HepG2 (cell line): ENCODE results near the gene BCO2. TPM values are rescaled to one million over a fixed set of nuclear protein-coding genes. Genes with fewer than 3 reads are reported as not detected.

Source experiments
- AHR ChIP-seq: IDR thresholded peaks from 2 replicates; pipeline ENCODE4 v1.6.1; 2018; ENCODE audit warnings: missing genetic modification reagents, missing compliant biosample characterization
- CENPT ChIP-seq: sonication (generic); formaldehyde crosslinking; IDR thresholded peaks from 2 replicates; pipeline ENCODE4 v1.8.0; 2022; ENCODE audit warnings: low read depth, mild to moderate bottlenecking, moderate library complexity, missing genetic modification reagents
- HDAC1 ChIP-seq: sonication (generic); formaldehyde crosslinking; IDR thresholded peaks from 2 replicates; pipeline ENCODE4 v1.5.1; 2020; ENCODE audit warnings: mild to moderate bottlenecking, missing genetic modification reagents
- KMT2B ChIP-seq: IDR thresholded peaks from 2 replicates; pipeline ENCODE4 v1.6.1; 2016; ENCODE audit warnings: missing genetic modification reagents, missing compliant biosample characterization
- LCORL ChIP-seq, 2 experiments: fragments of 450-650 bp in 1 of 2; sonication (generic) in 1 of 2; formaldehyde crosslinking in 1 of 2; IDR thresholded peaks; 2 replicates each; pipeline versions ENCODE4 v1.5.0 to v1.6.1; 2017 to 2020; ENCODE audit warnings: antibody characterized with exemption in 1 of 2, missing genetic modification reagents in 1 of 2
- NFYB ChIP-seq: sonication (generic); formaldehyde crosslinking; IDR thresholded peaks from 2 replicates; pipeline ENCODE4 v1.4.0; 2020; ENCODE audit warnings: missing genetic modification reagents
- PHF5A ChIP-seq: IDR thresholded peaks from one replicate; pipeline ENCODE4 v1.6.1; 2018; ENCODE audit warnings: low read depth, missing genetic modification reagents; ENCODE audit not compliant: unreplicated experiment
- SMAD3 ChIP-seq: sonication (generic); formaldehyde crosslinking; IDR thresholded peaks from 2 replicates; pipeline ENCODE4 v1.4.0; 2020; ENCODE audit warnings: missing genetic modification reagents
- polyA plus RNA-seq, 8 experiments: library from polyadenylated mRNA; depleted of rRNA in 3 of 8; stranded (reverse) in 7 of 8; unstranded in 1 of 8; fragments of >200 nt; fragmentation: Illumina TruSeq in 4 of 8; extraction: Trizol in 4 of 8; gene quantifications; 2 replicates each; pipeline versions ENCODE4 v1.2.1 to v1.2.3, GENCODE V29; 2011 to 2016; ENCODE audit warnings: low read depth in 4 of 8, missing spikeins in 1 of 8, mixed read lengths in 1 of 8; ENCODE audit not compliant: insufficient read depth in 1 of 8
- total RNA-seq, 5 experiments: library from RNA; depleted of rRNA; stranded (reverse); fragments of >200 nt; fragmentation: Illumina TruSeq; extraction: Trizol; gene quantifications; 2 replicates each; pipeline ENCODE4 v1.2.3, GENCODE V29; 2016; ENCODE audit warnings: low read depth in 1 of 5
- TF ChIP-seq, protein P1 (sequence below): sonication (generic); formaldehyde crosslinking; IDR thresholded peaks from 2 replicates; pipeline ENCODE4 v1.4.0; 2020; ENCODE audit warnings: mild to moderate bottlenecking, missing genetic modification reagents, borderline replicate concordance
- TF ChIP-seq, protein P2 (sequence below), 2 experiments: fragments of 450-650 bp in 1 of 2; sonication (generic) in 1 of 2; formaldehyde crosslinking in 1 of 2; IDR thresholded peaks; 2 replicates each; pipeline versions ENCODE4 v1.6.1 to v1.8.0; 2016 to 2022; ENCODE audit warnings: antibody characterized with exemption in 1 of 2, mild to moderate bottlenecking in 1 of 2, missing genetic modification reagents in 1 of 2
- TF ChIP-seq, protein P3 (sequence below): sonication (generic); formaldehyde crosslinking; IDR thresholded peaks from 2 replicates; pipeline ENCODE4 v1.5.1; 2020; ENCODE audit warnings: mild to moderate bottlenecking, moderate library complexity, missing genetic modification reagents

The BCO2 gene
- total and polyA plus RNA-seq, 2 of the 13 experiments (the other 11 are each of a cell fraction or from before 2014, with no cell fraction given): 0.38 to 0.58 TPM

DNA sequence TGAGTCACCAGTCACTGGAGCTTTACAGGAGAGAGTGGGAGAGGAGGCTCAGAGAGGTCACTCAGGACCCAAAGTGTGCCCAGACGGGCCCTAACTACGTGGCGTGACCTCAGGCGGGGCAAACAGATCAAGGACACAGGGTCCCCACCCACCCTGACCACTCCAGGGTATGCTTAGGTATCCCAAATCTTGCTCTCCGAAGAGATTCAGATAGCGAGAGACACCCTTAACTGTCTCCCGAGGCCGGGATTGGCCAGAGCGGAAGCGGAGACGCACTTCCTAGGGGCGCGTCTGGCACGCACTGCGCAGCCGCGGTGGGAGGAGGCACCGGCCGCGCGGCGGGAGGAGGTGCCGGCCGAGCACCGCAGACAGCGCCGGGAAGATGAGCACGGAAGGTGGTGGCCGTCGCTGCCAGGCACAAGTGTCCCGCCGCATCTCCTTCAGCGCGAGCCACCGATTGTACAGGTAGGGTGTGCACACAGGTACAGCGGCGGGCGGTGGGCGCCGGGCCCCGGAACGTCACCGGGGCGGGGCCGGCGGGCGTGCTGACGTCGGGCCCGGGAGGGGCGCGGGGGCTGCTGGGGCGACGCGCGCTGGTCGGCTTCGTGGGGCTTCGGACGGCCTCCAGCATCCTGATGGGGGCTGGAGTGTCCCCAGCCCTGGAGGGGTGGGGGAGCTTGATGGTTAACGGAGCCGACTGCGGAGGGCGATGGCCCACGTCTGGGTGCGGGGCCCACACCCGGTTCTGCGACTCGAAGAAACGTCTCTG is 50.9 kb downstream of the BCO2 start, which contains the start of gene PTS (continued):
- TF ChIP-seq, protein P1, sequence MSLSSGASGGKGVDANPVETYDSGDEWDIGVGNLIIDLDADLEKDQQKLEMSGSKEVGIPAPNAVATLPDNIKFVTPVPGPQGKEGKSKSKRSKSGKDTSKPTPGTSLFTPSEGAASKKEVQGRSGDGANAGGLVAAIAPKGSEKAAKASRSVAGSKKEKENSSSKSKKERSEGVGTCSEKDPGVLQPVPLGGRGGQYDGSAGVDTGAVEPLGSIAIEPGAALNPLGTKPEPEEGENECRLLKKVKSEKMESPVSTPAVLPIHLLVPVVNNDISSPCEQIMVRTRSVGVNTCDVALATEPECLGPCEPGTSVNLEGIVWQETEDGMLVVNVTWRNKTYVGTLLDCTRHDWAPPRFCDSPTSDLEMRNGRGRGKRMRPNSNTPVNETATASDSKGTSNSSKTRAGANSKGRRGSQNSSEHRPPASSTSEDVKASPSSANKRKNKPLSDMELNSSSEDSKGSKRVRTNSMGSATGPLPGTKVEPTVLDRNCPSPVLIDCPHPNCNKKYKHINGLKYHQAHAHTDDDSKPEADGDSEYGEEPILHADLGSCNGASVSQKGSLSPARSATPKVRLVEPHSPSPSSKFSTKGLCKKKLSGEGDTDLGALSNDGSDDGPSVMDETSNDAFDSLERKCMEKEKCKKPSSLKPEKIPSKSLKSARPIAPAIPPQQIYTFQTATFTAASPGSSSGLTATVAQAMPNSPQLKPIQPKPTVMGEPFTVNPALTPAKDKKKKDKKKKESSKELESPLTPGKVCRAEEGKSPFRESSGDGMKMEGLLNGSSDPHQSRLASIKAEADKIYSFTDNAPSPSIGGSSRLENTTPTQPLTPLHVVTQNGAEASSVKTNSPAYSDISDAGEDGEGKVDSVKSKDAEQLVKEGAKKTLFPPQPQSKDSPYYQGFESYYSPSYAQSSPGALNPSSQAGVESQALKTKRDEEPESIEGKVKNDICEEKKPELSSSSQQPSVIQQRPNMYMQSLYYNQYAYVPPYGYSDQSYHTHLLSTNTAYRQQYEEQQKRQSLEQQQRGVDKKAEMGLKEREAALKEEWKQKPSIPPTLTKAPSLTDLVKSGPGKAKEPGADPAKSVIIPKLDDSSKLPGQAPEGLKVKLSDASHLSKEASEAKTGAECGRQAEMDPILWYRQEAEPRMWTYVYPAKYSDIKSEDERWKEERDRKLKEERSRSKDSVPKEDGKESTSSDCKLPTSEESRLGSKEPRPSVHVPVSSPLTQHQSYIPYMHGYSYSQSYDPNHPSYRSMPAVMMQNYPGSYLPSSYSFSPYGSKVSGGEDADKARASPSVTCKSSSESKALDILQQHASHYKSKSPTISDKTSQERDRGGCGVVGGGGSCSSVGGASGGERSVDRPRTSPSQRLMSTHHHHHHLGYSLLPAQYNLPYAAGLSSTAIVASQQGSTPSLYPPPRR: peak; percentile 25; the same call in 1 of the 2 replicates
- TF ChIP-seq KMT2B (CRISPR knock-in tag) (peak; percentile 88), SMAD3 (peak; percentile 79; the same call in 1 of the 2 replicates), PHF5A (peak; percentile 72), LCORL (IDR thresholded peaks at IDR 0.05) (no peak), LCORL (CRISPR knock-in tag; IDR thresholded peaks at IDR 0.05) (peak; percentile 45; the same call in 1 of the 2 replicates), NFYB (CRISPR knock-in tag) (peak; percentile 62), HDAC1 (CRISPR knock-in tag) (peak; percentile 67; the same call in 1 of the 2 replicates), CENPT (peak; percentile 74; the same call in 1 of the 2 replicates), AHR (CRISPR knock-in tag) (0 out of 2 replicates have a peak, but pooled peaks have one; percentile 68)
- TF ChIP-seq, protein P2, sequence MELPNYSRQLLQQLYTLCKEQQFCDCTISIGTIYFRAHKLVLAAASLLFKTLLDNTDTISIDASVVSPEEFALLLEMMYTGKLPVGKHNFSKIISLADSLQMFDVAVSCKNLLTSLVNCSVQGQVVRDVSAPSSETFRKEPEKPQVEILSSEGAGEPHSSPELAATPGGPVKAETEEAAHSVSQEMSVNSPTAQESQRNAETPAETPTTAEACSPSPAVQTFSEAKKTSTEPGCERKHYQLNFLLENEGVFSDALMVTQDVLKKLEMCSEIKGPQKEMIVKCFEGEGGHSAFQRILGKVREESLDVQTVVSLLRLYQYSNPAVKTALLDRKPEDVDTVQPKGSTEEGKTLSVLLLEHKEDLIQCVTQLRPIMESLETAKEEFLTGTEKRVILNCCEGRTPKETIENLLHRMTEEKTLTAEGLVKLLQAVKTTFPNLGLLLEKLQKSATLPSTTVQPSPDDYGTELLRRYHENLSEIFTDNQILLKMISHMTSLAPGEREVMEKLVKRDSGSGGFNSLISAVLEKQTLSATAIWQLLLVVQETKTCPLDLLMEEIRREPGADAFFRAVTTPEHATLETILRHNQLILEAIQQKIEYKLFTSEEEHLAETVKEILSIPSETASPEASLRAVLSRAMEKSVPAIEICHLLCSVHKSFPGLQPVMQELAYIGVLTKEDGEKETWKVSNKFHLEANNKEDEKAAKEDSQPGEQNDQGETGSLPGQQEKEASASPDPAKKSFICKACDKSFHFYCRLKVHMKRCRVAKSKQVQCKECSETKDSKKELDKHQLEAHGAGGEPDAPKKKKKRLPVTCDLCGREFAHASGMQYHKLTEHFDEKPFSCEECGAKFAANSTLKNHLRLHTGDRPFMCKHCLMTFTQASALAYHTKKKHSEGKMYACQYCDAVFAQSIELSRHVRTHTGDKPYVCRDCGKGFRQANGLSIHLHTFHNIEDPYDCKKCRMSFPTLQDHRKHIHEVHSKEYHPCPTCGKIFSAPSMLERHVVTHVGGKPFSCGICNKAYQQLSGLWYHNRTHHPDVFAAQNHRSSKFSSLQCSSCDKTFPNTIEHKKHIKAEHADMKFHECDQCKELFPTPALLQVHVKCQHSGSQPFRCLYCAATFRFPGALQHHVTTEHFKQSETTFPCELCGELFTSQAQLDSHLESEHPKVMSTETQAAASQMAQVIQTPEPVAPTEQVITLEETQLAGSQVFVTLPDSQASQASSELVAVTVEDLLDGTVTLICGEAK (IDR thresholded peaks at IDR 0.05): no peak
- TF ChIP-seq, protein P2 (CRISPR knock-in tag; IDR thresholded peaks at IDR 0.05): 0 out of 2 replicates have a peak, but pooled peaks have one; percentile 44
- TF ChIP-seq, protein P3, sequence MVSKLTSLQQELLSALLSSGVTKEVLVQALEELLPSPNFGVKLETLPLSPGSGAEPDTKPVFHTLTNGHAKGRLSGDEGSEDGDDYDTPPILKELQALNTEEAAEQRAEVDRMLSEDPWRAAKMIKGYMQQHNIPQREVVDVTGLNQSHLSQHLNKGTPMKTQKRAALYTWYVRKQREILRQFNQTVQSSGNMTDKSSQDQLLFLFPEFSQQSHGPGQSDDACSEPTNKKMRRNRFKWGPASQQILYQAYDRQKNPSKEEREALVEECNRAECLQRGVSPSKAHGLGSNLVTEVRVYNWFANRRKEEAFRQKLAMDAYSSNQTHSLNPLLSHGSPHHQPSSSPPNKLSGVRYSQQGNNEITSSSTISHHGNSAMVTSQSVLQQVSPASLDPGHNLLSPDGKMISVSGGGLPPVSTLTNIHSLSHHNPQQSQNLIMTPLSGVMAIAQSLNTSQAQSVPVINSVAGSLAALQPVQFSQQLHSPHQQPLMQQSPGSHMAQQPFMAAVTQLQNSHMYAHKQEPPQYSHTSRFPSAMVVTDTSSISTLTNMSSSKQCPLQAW (CRISPR knock-in tag): 0 out of 2 replicates have a peak, but pooled peaks have one; percentile 23
